Limb (tissue), 2 donors: ENCODE data around the gene FBXL17.
"Not testable (repeated sequence)": the region's sequence is repeated elsewhere in the genome, so short reads cannot be mapped to it uniquely, and the experiment has no call there.

Experiments
- DNase-seq, 2 donors: peaks; one replicate each; pipeline ENCODE4 v3.0.0-alpha.2; 2016; ENCODE audit errors: extremely low spot score in 2 of 2

FBXL17 gene

GRCh38 chr5:108381954-108382783, at the start of gene FBXL17:
TSS of gene FBXL17 (minus strand) at chr5:108382098.
- peak; percentile 91 to 93 for DNase-seq

DNA sequence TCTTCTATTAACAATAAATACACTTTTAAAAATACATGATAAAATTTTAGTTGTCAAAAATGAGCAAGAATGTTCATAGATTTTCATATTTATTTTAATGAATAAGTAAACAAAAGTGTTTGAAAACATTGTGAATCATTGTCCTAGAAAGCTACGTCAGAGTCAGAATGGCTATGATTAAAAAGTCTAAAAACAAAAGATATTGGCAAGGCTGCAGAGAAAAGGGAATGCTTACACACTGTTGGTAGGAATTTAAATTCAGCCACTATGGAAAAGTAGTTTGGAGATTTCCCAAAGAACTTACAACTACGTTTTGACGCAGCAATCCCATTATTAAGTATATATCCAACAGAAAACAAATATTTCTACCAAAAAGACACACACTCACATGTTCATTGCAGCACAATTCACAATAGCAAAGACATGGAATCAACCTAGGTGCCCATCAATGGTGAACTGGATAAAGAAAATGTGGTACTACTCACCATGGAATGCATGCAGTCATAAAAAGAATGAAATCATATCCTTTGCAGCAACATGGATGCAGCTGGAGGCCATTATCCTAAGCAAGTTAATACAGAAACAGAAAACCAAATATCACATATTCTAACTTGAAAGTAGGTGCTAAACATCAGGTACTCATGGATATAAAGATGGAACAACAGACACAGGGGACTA, 49.2 kb upstream of the FBXL17 start:
- no peak for DNase-seq

GRCh38 chr5:108421713-108422112, 39.8 kb upstream of the FBXL17 start:
- DNase-seq = no peak

DNA sequence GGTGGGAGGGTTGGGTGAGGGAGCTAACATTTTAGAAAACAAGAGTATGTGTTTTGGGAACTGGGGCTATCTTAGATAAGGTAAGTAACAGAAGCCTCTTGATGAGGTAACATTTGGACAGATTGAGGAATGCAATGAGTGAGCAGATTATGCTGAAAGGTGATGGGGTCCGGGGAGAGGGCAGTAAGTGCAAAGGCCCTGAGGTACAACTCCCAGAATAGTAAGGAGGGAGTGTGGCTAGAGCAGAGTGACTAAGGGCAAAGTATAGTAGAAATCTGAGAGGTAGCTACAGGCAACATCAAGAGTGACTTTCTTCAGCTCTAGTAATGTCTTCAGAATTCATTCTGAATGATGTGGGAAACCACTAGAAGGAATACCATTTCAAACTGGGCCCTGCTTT, 38.9 kb upstream of the FBXL17 start:
- no peak for DNase-seq

DNA sequence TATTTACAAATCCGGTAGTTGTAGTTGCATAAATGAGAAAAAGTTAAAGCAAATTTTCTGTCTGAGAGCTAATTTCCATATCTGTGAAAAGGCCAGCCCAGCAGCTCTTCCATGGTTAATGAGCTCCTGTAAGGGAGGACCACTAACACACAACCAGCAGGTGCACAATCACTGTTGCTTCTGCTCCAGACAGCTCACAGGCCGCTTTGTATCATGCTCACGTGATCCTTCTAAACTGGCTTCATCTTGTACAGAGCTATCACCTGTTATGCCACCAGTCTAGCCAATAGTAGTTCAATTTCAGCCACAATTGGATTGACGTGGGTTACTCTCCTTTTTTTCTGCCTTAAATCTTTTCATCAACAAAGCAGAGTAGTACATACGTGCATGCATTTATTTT, 38.3 kb upstream of the FBXL17 start:
- DNase-seq = no peak

GRCh38 chr5:108418197-108418596, 36.3 kb upstream of the FBXL17 start:
- DNase-seq = no peak

- no peak for DNase-seq
These were observed 35.3 kb upstream of the FBXL17 start for GRCh38 chr5:108417166-108417670.

DNA sequence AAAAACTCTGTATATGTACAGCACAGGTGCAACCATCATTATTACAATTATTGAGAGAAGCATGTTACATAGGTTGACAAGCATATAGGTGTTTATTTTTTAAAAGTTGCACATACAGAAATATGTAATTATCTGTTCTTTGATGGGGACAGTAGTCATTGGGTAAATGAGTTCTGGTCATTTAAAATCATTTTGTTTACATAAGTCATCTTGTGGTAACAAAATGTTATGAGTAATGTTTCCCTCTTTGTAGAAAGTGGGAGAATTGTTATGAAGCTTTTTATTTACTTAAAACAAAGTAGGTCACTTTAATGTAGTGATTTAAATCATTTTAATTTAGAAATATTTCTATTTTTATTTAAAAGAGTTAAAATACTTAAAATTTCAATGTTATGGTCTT, 33.8 kb upstream of the FBXL17 start:
- no peak for DNase-seq

- DNase-seq = no peak
These were observed 27.9 kb upstream of the FBXL17 start for GRCh38 chr5:108409786-108410185.

GRCh38 chr5:108405201-108405600, 23.3 kb upstream of the FBXL17 start:
- DNase-seq = not testable (repeated sequence)

DNA sequence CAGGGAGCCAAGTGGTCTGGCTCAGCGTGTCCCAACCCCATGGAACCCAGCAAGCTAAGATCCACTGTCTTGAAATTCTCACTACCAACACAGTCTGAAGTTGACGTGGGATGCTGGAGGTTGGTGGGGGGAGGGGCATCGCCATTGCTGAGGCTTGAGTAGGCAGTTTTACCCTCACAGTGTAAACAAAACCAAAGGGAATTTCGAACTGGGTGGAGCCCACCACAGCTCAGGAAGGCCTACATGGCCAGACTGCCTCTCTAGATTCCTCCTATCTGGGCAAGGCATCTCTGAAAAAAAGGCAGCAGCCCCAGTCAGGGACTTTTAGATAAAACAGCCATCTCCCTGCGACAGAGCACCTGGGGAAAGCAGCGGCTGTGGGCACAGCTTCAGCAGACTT, 17.1 kb upstream of the FBXL17 start:
- no peak for DNase-seq

- not testable (repeated sequence) for DNase-seq
These were observed 14.9 kb upstream of the FBXL17 start for GRCh38 chr5:108396837-108397236.

DNA sequence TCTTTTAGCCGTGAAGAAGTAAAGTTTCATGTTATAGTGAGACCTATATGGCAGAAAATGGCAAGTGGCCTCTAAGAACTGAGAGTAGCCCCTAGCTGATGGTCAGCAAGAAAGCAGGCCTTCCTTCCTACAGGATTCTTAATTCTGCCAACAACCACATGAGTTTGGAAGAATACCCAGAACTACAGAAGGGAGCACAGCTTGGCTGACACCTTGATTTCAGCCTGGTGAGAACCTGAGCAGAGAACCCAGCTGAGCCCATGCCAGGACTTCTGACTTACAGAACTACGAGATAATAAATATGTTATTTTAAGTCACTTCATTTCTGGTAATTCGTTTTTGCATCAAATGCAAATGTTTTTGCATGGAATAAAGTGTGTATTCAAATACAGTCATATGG, 5.9 kb upstream of the FBXL17 start:
- DNase-seq = no peak

GRCh38 chr5:108386345-108387061, 4.6 kb upstream of the FBXL17 start:
- DNase-seq = no peak

DNA sequence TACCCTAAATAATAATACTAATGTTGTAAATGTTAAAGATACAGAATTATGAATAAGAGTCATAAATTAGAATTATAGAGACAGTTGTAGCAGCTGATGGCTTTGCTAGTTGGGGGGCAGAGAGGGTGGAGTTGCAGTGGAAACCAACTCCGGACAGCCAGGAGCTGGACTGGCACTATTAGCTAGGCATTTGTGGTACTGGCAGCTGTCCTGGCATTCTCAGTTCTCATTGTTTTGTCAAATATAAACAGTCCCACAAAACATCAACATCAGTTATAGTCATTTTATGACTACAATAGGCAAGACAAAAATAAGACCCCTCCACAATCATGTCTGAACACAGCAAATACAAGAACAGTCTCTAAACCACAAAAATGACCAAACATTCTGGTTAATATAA, 2.8 kb upstream of the FBXL17 start:
- DNase-seq = no peak

GRCh38 chr5:108382784-108383330, 959 bp upstream of the FBXL17 start:
- DNase-seq = no peak

DNA sequence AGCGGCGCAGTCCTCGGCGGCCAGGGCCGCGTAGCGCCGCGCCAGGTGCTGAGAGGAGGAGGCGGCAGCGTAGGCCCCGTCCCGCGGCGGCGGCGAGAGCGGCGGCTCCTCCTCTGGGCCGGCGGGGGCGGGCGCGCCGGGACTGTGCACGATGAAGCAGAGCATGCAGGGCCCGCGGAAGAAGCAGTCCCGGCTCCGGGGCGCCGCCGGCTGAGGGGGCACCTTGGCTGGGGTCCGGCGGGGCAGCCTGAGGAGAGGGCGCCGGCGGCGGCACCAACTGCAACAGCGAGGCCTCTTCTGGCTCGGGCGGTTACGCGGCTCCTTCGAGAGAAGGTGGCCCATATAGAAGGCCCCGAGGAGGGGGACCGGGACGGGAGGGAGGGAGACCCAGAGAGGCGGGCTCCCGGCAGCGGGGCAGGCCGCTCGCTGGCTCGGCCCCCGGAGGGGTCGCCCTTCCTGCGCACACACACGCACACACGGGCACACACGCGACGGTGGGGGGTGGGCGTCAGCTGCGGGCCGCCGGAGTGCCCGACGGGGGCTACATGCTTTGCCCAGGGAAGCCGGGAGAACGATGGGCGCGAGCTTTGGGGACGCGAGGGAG, 446 bp downstream of the FBXL17 start:
- peak; percentile 53 to 85 for DNase-seq

DNA sequence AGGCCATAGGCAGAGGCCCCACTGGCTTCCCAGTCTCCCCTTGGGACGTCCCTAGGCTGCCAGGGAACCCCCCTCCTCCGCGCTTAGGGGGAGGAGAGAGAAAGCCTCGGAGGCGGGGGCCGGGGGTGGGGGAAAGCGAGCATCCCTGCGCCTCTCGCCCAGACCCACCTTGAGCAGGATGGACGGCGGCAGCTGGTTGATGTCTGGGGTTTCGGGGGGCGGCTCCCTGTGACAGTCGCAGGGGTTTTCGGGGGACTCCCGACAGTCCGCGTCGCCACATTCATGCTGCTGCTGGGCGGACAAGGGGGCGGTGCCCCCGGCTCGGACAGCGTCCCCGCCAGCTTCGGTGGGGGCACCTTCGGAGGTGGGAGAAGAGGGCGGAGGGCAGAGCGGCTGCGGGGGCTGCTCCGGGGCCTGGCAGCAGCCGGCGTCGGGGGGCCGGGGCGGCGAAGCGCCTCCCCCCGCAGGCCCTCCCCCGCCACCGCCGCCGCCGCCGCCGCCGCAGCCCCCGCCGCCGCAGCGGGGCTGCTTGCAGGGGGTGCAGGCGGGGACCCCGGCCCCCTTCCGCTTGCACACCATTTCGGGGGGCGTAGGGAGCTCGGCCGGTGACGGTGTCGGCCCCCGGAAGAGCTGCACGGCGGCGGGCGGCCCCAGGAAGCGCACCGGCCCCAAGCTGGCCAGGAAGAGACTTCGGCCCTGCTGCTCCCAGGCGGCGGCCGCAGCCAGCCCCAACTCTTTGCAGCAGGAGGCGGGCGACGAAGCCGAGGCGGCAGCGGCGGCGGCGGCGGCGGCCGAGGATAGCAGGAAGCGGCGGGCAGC, 1.2 kb downstream of the FBXL17 start:
- DNase-seq = peak; percentile 51 to 81

DNA sequence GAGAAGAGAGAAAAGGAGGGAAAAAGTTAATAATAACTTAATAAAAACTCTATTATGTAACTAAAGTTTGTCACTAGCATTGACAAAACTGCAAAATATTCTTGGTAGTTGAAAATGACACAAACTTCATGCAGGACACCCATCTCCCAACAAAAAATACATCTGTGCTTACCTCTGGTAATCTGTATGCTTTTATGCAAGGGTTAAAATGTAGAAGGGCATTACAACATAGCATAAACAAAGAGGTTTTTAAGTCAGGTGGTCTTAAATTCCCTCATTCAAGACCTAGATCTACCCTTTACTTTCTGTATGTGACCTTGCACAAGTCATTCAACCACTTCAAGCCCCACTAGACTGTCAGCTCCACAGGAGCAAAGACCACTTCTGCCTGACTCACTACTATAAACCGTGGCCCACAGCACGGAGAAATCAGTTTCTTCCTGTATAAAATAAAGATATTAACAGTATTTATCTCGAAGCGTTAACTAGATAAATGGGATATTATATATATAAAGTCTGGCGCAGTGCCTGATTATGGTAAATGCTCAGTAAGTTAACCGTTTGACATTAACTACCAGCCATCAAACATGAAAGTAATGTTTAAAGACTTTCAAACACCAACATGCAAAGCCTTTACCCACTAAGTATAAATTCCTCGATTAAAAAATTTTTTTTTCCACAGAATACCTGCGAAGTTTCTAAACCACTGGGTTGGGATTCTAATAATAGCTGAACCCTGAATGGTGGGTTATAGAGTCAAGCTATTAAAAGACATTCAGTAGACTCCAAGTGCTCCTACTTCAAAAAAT, 2.0 kb downstream of the FBXL17 start:
- no peak for DNase-seq

GRCh38 chr5:108375768-108376167, 6.1 kb downstream of the FBXL17 start:
- no peak for DNase-seq
